Brain microvascular endothelial cell (primary cell): ENCODE results near the gene MALRD1.
A peak's percentile ranks its signal among the peaks of the same experiment; 100 is the strongest.

Experiments used
- DNase-seq: peaks from one replicate; pipeline ENCODE4 v3.0.0-alpha.2; 2020
- H3K27ac ChIP-seq: fragments of 250-450 bp; sonication (Bioruptor Pico); 2 replicates; pipeline ENCODE4 v1.5.1; 2020; ENCODE audit warnings: mild to moderate bottlenecking, moderate library complexity
- H3K27me3 ChIP-seq: fragments of 250-450 bp; sonication (Bioruptor Pico); replicated peaks from 2 replicates; pipeline ENCODE4 v1.5.1; 2020; ENCODE audit warnings: mild to moderate bottlenecking
- H3K36me3 ChIP-seq: fragments of 250-450 bp; sonication (Bioruptor Pico); replicated peaks from 2 replicates; pipeline ENCODE4 v1.5.1; 2020; ENCODE audit warnings: mild to moderate bottlenecking
- H3K4me3 ChIP-seq: 2 replicates; pipeline ENCODE4 v1.5.1; 2011; ENCODE audit warnings: low read depth, mild to moderate bottlenecking, control low read depth, low read length, moderate library complexity
- in situ Hi-C: cut with HindIII; loops from 2 replicates; pipeline ENCODE4 v1.10.0; 2017; ENCODE audit warnings: low sequenced_read_pairs, low pct_ligation_motif_present
- TF ChIP-seq, protein P1 (sequence below): IDR thresholded peaks from 2 replicates; pipeline ENCODE4 v1.5.1; 2011; ENCODE audit warnings: low read depth, mild to moderate bottlenecking, moderate library complexity, low read length, control low read depth, inconsistent platforms; ENCODE audit errors: missing control alignments

The MALRD1 gene

GRCh38 chr10:19683356-19683755 lies 634.8 kb downstream of the MALRD1 start:
- in situ Hi-C loops: no loop called here
- H3K36me3 ChIP-seq: no peaks in the 10 kb centered on the region
- peak; percentile 60 for DNase-seq
- TF ChIP-seq, protein P1, sequence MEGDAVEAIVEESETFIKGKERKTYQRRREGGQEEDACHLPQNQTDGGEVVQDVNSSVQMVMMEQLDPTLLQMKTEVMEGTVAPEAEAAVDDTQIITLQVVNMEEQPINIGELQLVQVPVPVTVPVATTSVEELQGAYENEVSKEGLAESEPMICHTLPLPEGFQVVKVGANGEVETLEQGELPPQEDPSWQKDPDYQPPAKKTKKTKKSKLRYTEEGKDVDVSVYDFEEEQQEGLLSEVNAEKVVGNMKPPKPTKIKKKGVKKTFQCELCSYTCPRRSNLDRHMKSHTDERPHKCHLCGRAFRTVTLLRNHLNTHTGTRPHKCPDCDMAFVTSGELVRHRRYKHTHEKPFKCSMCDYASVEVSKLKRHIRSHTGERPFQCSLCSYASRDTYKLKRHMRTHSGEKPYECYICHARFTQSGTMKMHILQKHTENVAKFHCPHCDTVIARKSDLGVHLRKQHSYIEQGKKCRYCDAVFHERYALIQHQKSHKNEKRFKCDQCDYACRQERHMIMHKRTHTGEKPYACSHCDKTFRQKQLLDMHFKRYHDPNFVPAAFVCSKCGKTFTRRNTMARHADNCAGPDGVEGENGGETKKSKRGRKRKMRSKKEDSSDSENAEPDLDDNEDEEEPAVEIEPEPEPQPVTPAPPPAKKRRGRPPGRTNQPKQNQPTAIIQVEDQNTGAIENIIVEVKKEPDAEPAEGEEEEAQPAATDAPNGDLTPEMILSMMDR: no peak
- H3K27ac ChIP-seq: no peak overlapping the region
- no peaks in the 10 kb centered on the region for H3K27me3 ChIP-seq
- H3K4me3 ChIP-seq: no peak overlapping the region

DNA sequence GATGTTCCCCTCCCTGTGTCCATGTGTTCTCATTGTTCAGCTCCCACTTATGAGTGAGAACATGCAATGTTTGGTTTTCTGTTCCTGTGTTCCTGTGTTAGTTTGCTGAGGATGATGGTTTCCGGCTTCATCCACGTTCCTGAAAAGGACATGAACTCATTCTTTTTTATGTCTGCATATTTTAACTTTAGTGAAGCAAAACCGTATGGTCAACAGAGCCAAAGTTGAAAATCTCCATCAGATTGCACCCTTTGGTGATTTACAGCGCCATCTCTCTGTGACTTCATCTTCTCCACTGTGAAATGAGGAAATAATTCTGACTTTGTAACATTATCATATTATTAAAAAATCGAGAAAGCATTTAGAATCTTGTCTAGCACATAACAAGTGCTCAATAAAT lies 635.4 kb downstream of the MALRD1 start:
- no peak overlapping the region for H3K4me3 ChIP-seq
- peak overlapping the region; percentile 5 for H3K27ac ChIP-seq
- peak; percentile 63 for DNase-seq
- no peaks in the 10 kb centered on the region for H3K36me3 ChIP-seq
- in situ Hi-C loops: no loop called here
- TF ChIP-seq, protein P1: peak; percentile 43
- no peaks in the 10 kb centered on the region for H3K27me3 ChIP-seq

- TF ChIP-seq, protein P1: no peak
- Histone ChIP-seq H3K27me3 (no peaks in the 10 kb centered on the region), H3K27ac (no peak overlapping the region), H3K4me3 (no peak overlapping the region), H3K36me3 (no peaks in the 10 kb centered on the region)
- DNase-seq: no peak
- in situ Hi-C loops: no loop called here
These were observed 639.7 kb downstream of the MALRD1 start for GRCh38 chr10:19688344-19688743.

DNA sequence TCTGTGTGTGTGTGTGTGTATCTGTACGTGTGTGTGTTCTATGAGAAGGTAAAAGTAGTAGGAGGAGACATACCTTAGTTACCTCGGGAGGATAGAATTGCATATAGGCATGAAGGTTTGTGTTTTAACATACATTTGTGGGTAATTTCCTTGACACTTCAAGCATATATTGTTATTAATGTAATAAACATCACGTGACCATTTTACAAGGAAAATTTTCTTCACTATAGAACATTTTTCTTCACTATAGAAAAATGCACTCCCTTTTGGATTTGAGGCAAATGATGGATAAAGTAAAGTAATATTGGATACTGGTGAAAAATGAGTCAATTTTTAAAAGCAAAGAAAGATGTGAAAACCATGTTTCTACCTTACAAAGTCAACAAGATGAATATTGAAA lies 640.6 kb downstream of the MALRD1 start:
- Histone ChIP-seq H3K36me3 (no peaks in the 10 kb centered on the region), H3K27ac (no peak overlapping the region), H3K4me3 (no peak overlapping the region), H3K27me3 (no peaks in the 10 kb centered on the region)
- in situ Hi-C loops: no loop called here
- TF ChIP-seq, protein P1: no peak
- no peak for DNase-seq

GRCh38 chr10:19699299-19699698 lies 650.7 kb downstream of the MALRD1 start:
- H3K27me3 ChIP-seq: no peaks in the 10 kb centered on the region
- no peak overlapping the region for H3K4me3 ChIP-seq
- no peaks in the 10 kb centered on the region for H3K36me3 ChIP-seq
- TF ChIP-seq, protein P1: no peak
- no peak overlapping the region for H3K27ac ChIP-seq
- in situ Hi-C loops: no loop called here
- no peak for DNase-seq

GRCh38 chr10:19701427-19702052 lies 652.9 kb downstream of the MALRD1 start:
- in situ Hi-C loops: no loop called here
- Histone ChIP-seq H3K27ac (no peak overlapping the region), H3K36me3 (no peaks in the 10 kb centered on the region), H3K4me3 (no peak overlapping the region), H3K27me3 (no peaks in the 10 kb centered on the region)
- DNase-seq: no peak
- TF ChIP-seq, protein P1: no peak
